ENCODE measurements around the gene DUOX2.
"Not testable (repeated sequence)": the region's sequence is repeated elsewhere in the genome, so short reads cannot be mapped to it uniquely, and the experiment has no call there.

DUOX2 gene

GRCh38 chr15:45099549-45100165 is 14.3 kb downstream of the DUOX2 start:
- no peak for DNase-seq

GRCh38 chr15:45097466-45097865 is 16.5 kb downstream of the DUOX2 start:
- DNase-seq = no peak

- DNase-seq = no peak
These were observed 18.3 kb downstream of the DUOX2 start for GRCh38 chr15:45095661-45096060.

GRCh38 chr15:45094358-45094730 is 19.6 kb downstream of the DUOX2 start:
- DNase-seq = no peak

- no peak for DNase-seq
These were observed 20.2 kb downstream of the DUOX2 start for GRCh38 chr15:45093622-45094357.

GRCh38 chr15:45093013-45093412 is 21.0 kb downstream of the DUOX2 start:
- no peak for DNase-seq

- DNase-seq = no peak
These were observed 22.4 kb downstream of the DUOX2 start for GRCh38 chr15:45091576-45091975.

GRCh38 chr15:45091161-45091560 is 22.8 kb downstream of the DUOX2 start:
- DNase-seq = no peak

- DNase-seq = no peak
These were observed 24.1 kb downstream of the DUOX2 start for GRCh38 chr15:45089712-45090373.

- DNase-seq = no peak
These were observed 24.9 kb downstream of the DUOX2 start for GRCh38 chr15:45088801-45089711.

GRCh38 chr15:45087513-45087912 is 26.5 kb downstream of the DUOX2 start:
- DNase-seq = no peak

- DNase-seq = no peak
These were observed 29.8 kb downstream of the DUOX2 start for GRCh38 chr15:45084163-45084562.

- DNase-seq = no peak
These were observed 30.7 kb downstream of the DUOX2 start for GRCh38 chr15:45083223-45083622.

- DNase-seq = not testable (repeated sequence)
These were observed 31.6 kb downstream of the DUOX2 start for GRCh38 chr15:45082412-45082811.

- DNase-seq = not testable (repeated sequence)
These were observed 33.4 kb downstream of the DUOX2 start for GRCh38 chr15:45080593-45080992.

- not testable (repeated sequence) for DNase-seq
These were observed 34.2 kb downstream of the DUOX2 start for GRCh38 chr15:45079628-45080246.

GRCh38 chr15:45079201-45079600 is 34.8 kb downstream of the DUOX2 start:
- not testable (repeated sequence) for DNase-seq

- not testable (repeated sequence) for DNase-seq
These were observed 36.6 kb downstream of the DUOX2 start for GRCh38 chr15:45077391-45077790.

- DNase-seq = not testable (repeated sequence)
These were observed 38.3 kb downstream of the DUOX2 start for GRCh38 chr15:45075440-45076320.

- not testable (repeated sequence) for DNase-seq
These were observed 40.4 kb downstream of the DUOX2 start for GRCh38 chr15:45073602-45074001.

- not testable (repeated sequence) for DNase-seq
These were observed 44.0 kb downstream of the DUOX2 start for GRCh38 chr15:45069942-45070360.

All from effector CD8-positive, alpha-beta T cell (primary cell).